HepG2 (cell line): Measurements from ENCODE around the gene RPS6KA2. TPM values are rescaled to one million over a fixed set of nuclear protein-coding genes. Genes with fewer than 3 reads are reported as not detected.

Experiments
- ATAC-seq: fragments of 200-7000 bp; cut with Tn5 transposase; 3 replicates; pipeline ENCODE4 v1.9.1; 2020; ENCODE audit warnings: mild to moderate bottlenecking, moderate library complexity
- BruUV-seq: library from RNA; stranded (reverse); fragments of 400-500 nt; replicated peaks from 2 replicates; lab custom pipeline; 2021; lab: Mats Ljungman, UMichigan
- CTCF ChIA-PET: fragments of 300-600 bp; formaldehyde crosslinking; extraction: SDS; loops from one replicate; lab custom pipeline; 2021; ENCODE audit warnings: low total read pairs, inconsistent platforms, low intra/inter-chr PET ratio; lab: Yijun Ruan, JAX
- POLR2A ChIA-PET: fragments of 350-600 bp; sonication (Branson Sonifier 250); formaldehyde crosslinking; loops from one replicate; lab custom pipeline; 2020; ENCODE audit warnings: antibody characterized with exemption, inconsistent platforms; lab: Yijun Ruan, JAX
- DNase-seq: peaks from one replicate; pipeline ENCODE4 v3.0.0-alpha.2; 2015; ENCODE audit warnings: low spot score
- FAIRE-seq: peaks from 3 replicates; lab custom pipeline; 2011; peaks lifted over from hg19 to GRCh38; lab: Jason Lieb, UNC
- H2AFZ ChIP-seq: one replicate; pipeline ENCODE4 v1.6.1; 2011; ENCODE audit warnings: low read length, inconsistent platforms
- H3K27ac ChIP-seq: fragments of 300-600 bp; 3 replicates; pipeline ENCODE4 v1.8.0; 2011; ENCODE audit warnings: mixed run types, mild to moderate bottlenecking, mixed read lengths, low read length, inconsistent platforms; ENCODE audit not compliant: insufficient read depth; ENCODE audit errors: extremely low read length
- H3K27me3 ChIP-seq, 2 experiments: fragments of 200-600 bp in 1 of 2; 2 replicates in 1 of 2; 3 replicates in 1 of 2; pipeline versions ENCODE4 v1.6.0 to v1.8.0; 2011; ENCODE audit warnings: low read length in 2 of 2, mild to moderate bottlenecking in 2 of 2, moderate library complexity in 2 of 2, inconsistent platforms in 1 of 2; ENCODE audit not compliant: insufficient read depth in 2 of 2, control insufficient read depth in 1 of 2
- H3K36me3 ChIP-seq, 2 experiments: fragments of 200-600 bp in 1 of 2; replicated peaks in 1 of 2; 2 replicates in 1 of 2; 3 replicates in 1 of 2; pipeline versions ENCODE4 v1.5.1 to v1.8.0; 2011; ENCODE audit warnings: low read length in 2 of 2, inconsistent platforms in 1 of 2; ENCODE audit not compliant: insufficient read depth in 2 of 2, control insufficient read depth in 1 of 2
- H3K4me1 ChIP-seq: 2 replicates; pipeline ENCODE4 v1.5.1; 2012; ENCODE audit warnings: low read length, inconsistent platforms; ENCODE audit not compliant: insufficient read depth
- H3K4me2 ChIP-seq: 2 replicates; pipeline ENCODE4 v1.6.0; 2011; ENCODE audit warnings: low read depth, low read length, inconsistent platforms
- H3K4me3 ChIP-seq, 3 experiments: fragments of 200-600 bp in 1 of 3; sonication (generic), shearing (Covaris generic) in 1 of 3; replicated peaks in 1 of 3; 2 replicates each; pipeline ENCODE4 v1.5.1; 2011 to 2016; ENCODE audit warnings: low read length in 3 of 3, inconsistent platforms in 2 of 3, low read depth in 2 of 3, mild to moderate bottlenecking in 2 of 3, control low read depth in 1 of 3, mixed read lengths in 1 of 3; ENCODE audit not compliant: insufficient read depth in 1 of 3
- H3K79me2 ChIP-seq: one replicate; pipeline ENCODE4 v1.6.1; 2011; ENCODE audit warnings: low read length, inconsistent platforms; ENCODE audit not compliant: insufficient read depth
- H3K9ac ChIP-seq: 2 replicates; pipeline ENCODE4 v1.6.0; 2011; ENCODE audit warnings: mild to moderate bottlenecking, low read depth, low read length, inconsistent platforms; ENCODE audit not compliant: insufficient read depth
- H3K9me3 ChIP-seq: 2 replicates; pipeline ENCODE4 v1.5.1; 2012; ENCODE audit warnings: mild to moderate bottlenecking, low read length
- H4K20me1 ChIP-seq: 2 replicates; pipeline ENCODE4 v1.6.0; 2011; ENCODE audit warnings: inconsistent platforms, mild to moderate bottlenecking, low read length, moderate library complexity; ENCODE audit not compliant: insufficient read depth
- BRD4 ChIP-seq: sonication (generic); formaldehyde crosslinking; IDR thresholded peaks from 2 replicates; pipeline ENCODE4 v1.4.0; 2020; ENCODE audit warnings: missing genetic modification reagents
- DPF2 ChIP-seq: sonication (generic); formaldehyde crosslinking; IDR thresholded peaks from 2 replicates; pipeline ENCODE4 v1.4.0; 2020; ENCODE audit warnings: mild to moderate bottlenecking, low read depth, missing genetic modification reagents, borderline replicate concordance
- GMEB2 ChIP-seq: IDR thresholded peaks from 2 replicates; pipeline ENCODE4 v1.6.1; 2016; ENCODE audit warnings: missing biosample characterization, missing genetic modification reagents, low read depth
- KAT8 ChIP-seq: IDR thresholded peaks from 2 replicates; pipeline ENCODE4 v1.6.1; 2016; ENCODE audit warnings: missing genetic modification reagents, missing compliant biosample characterization
- NR3C1 ChIP-seq: sonication (generic); formaldehyde crosslinking; IDR thresholded peaks from 2 replicates; pipeline ENCODE4 v1.4.0; 2020; ENCODE audit warnings: missing genetic modification reagents
- SRF ChIP-seq: IDR thresholded peaks from 2 replicates; pipeline ENCODE4 v1.6.1; 2011; ENCODE audit warnings: mild to moderate bottlenecking, low read depth, low read length, moderate library complexity
- ZNF264 ChIP-seq: sonication (generic); formaldehyde crosslinking; IDR thresholded peaks from 2 replicates; pipeline ENCODE4 v1.4.0; 2020; ENCODE audit warnings: missing genetic modification reagents
- ZNF44 ChIP-seq: sonication (generic); formaldehyde crosslinking; IDR thresholded peaks from 2 replicates; pipeline ENCODE4 v1.5.1; 2020; ENCODE audit warnings: mild to moderate bottlenecking, missing genetic modification reagents
- ZNF563 ChIP-seq: sonication (generic); formaldehyde crosslinking; IDR thresholded peaks from 2 replicates; pipeline ENCODE4 v1.8.0; 2022; ENCODE audit warnings: mild to moderate bottlenecking, moderate library complexity, missing genetic modification reagents
- ZNF7 ChIP-seq: IDR thresholded peaks from 2 replicates; pipeline ENCODE4 v1.6.1; 2016; ENCODE audit warnings: missing biosample characterization, missing genetic modification reagents
- ZNF841 ChIP-seq: sonication (generic); formaldehyde crosslinking; IDR thresholded peaks from 2 replicates; pipeline ENCODE4 v1.8.1; 2023; ENCODE audit warnings: missing genetic modification reagents, borderline replicate concordance
- WGBS: methylation state at CpG from one replicate; pipeline ENCODE4 v1.1.6; 2017; ENCODE audit warnings: low lambda C conversion rate; 5-methylcytosine and 5-hydroxymethylcytosine counted together
- in situ Hi-C: cut with HindIII; loops from 2 replicates; pipeline ENCODE4 v1.10.0; 2017; ENCODE audit warnings: low pct_unique_long_range_greater_than_20kb; ENCODE audit not compliant: extremely low pct_ligation_motif_present
- intact Hi-C: fragments of 100-400 bp; cut with micrococcal nuclease; formaldehyde crosslinking; loops from one replicate; pipeline ENCODE4 v1.10.0; 2022; ENCODE audit not compliant: unreplicated experiment
- polyA plus RNA-seq, 8 experiments: library from polyadenylated mRNA; depleted of rRNA in 3 of 8; stranded (reverse) in 7 of 8; unstranded in 1 of 8; fragments of >200 nt; fragmentation: Illumina TruSeq in 4 of 8; extraction: Trizol in 4 of 8; gene quantifications; 2 replicates each; pipeline versions ENCODE4 v1.2.1 to v1.2.3, GENCODE V29; 2011 to 2016; ENCODE audit warnings: low read depth in 4 of 8, missing spikeins in 1 of 8, mixed read lengths in 1 of 8; ENCODE audit not compliant: insufficient read depth in 1 of 8
- total RNA-seq, 5 experiments: library from RNA; depleted of rRNA; stranded (reverse); fragments of >200 nt; fragmentation: Illumina TruSeq; extraction: Trizol; gene quantifications; 2 replicates each; pipeline ENCODE4 v1.2.3, GENCODE V29; 2016; ENCODE audit warnings: low read depth in 1 of 5
- TF ChIP-seq, protein P1 (sequence below): sonication (generic); formaldehyde crosslinking; IDR thresholded peaks from 2 replicates; pipeline ENCODE4 v1.4.0; 2020; ENCODE audit warnings: missing genetic modification reagents, low read depth, mild to moderate bottlenecking, borderline replicate concordance

The RPS6KA2 gene
- total and polyA plus RNA-seq, 2 of the 13 experiments (the other 11 are each of a cell fraction or from before 2014, with no cell fraction given): 0.22 to 0.38 TPM

- TF ChIP-seq GMEB2 (CRISPR knock-in tag): no peak
- TF ChIP-seq DPF2: no peak
- no peak for TF ChIP-seq ZNF563 (CRISPR knock-in tag)
- no peak for TF ChIP-seq KAT8 (CRISPR knock-in tag)
- no peak for TF ChIP-seq ZNF264 (CRISPR knock-in tag)
- TF ChIP-seq, protein P1, sequence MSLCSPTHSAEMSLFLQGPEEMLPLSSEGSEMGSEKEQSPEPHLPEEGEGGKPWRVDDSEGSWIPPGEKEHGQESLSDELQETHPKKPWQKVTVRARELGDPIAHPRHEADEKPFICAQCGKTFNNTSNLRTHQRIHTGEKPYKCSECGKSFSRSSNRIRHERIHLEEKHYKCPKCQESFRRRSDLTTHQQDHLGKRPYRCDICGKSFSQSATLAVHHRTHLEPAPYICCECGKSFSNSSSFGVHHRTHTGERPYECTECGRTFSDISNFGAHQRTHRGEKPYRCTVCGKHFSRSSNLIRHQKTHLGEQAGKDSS (CRISPR knock-in tag): no peak
- no peak for TF ChIP-seq BRD4 (CRISPR knock-in tag)
These were observed 6.5 kb downstream of the RPS6KA2 start (continued) for GRCh38 chr6:166620478-166621113.

- peaks cover 5 to 69% of the 10 kb centered on the region in 2 experiments for H3K27me3 ChIP-seq
- H4K20me1 ChIP-seq: no peaks in the 10 kb centered on the region; the same call in 1 of the 2 replicates
- intact Hi-C loops: no loop called here
- H3K9ac ChIP-seq: no peak overlapping the region
- no peaks in the 10 kb centered on the region for H3K9me3 ChIP-seq
- no peak for FAIRE-seq
- DNase-seq: no peak
- WGBS: 0% methylated on average over 3 of the region's 3 CpGs
- POLR2A ChIA-PET: no interaction called here
- TF ChIP-seq ZNF841 (CRISPR knock-in tag) (no peak), SRF (no peak), NR3C1 (CRISPR knock-in tag) (no peak), ZNF44 (CRISPR knock-in tag) (no peak), ZNF7 (CRISPR knock-in tag) (no peak)
- TF ChIP-seq, all 625 proteins: peak for 0
- no TSS peak for BruUV-seq
- H3K4me3 ChIP-seq: no peak overlapping the region
- no peaks in the 10 kb centered on the region for H3K36me3 ChIP-seq
- H2AFZ ChIP-seq: no peak overlapping the region
- CTCF ChIA-PET: no interaction called here
- no peak overlapping the region for H3K4me2 ChIP-seq
- ATAC-seq: no peak
- in situ Hi-C loops: no loop called here
- H3K4me1 ChIP-seq: no peaks in the 10 kb centered on the region
- H3K79me2 ChIP-seq: no peaks in the 10 kb centered on the region
- H3K27ac ChIP-seq: no peak overlapping the region
These were observed 7.1 kb downstream of the RPS6KA2 start for GRCh38 chr6:166619912-166620311.
